Progenitor cell of endocrine pancreas (in vitro differentiated cells): ENCODE measurements around the gene PACSIN3. TPM values are rescaled to one million over a fixed set of nuclear protein-coding genes. Genes with fewer than 3 reads are reported as not detected.

ENCODE experiments used
- DNase-seq: peaks from one replicate; pipeline ENCODE4 v3.0.0; 2021; ENCODE audit warnings: low spot score; ENCODE audit not compliant: unreplicated experiment
- H3K27ac Mint-ChIP-seq: 2 replicates; pipeline ENCODE4 v1.8.0; 2021; ENCODE audit warnings: mild to moderate bottlenecking, moderate library complexity, mixed read lengths
- H3K27me3 Mint-ChIP-seq: 2 replicates; pipeline ENCODE4 v1.8.0; 2021; ENCODE audit warnings: mixed read lengths
- H3K36me3 Mint-ChIP-seq: 2 replicates; pipeline ENCODE4 v1.8.0; 2022; ENCODE audit warnings: mixed read lengths; ENCODE audit not compliant: insufficient read depth
- H3K4me1 Mint-ChIP-seq: 2 replicates; pipeline ENCODE4 v1.8.0; 2021; ENCODE audit warnings: low read depth, mixed read lengths
- H3K4me3 Mint-ChIP-seq: 2 replicates; pipeline ENCODE4 v1.8.0; 2021; ENCODE audit warnings: low read depth, mild to moderate bottlenecking, moderate library complexity, mixed read lengths
- H3K9me3 Mint-ChIP-seq: 2 replicates; pipeline ENCODE4 v1.8.0; 2021; ENCODE audit warnings: low read depth, mixed read lengths
- CTCF ChIP-seq: fragments of 200-600 bp; sonication (generic); IDR thresholded peaks from one replicate; pipeline ENCODE4 v1.5.0; 2021; ENCODE audit warnings: antibody characterized with exemption, mild to moderate bottlenecking; ENCODE audit not compliant: unreplicated experiment
- total RNA-seq: library from RNA; stranded (reverse); gene quantifications from 2 replicates; pipeline ENCODE4 v1.2.1, GENCODE V29; 2021

The PACSIN3 gene
- total RNA-seq, 1 donor from 2014 or later = 59.6 TPM

GRCh38 chr11:47180006-47180787 is 6.0 kb downstream of the PACSIN3 start:
- DNase-seq = no peak
- Mint-ChIP-seq H3K27ac (no peak overlapping the region), H3K36me3 (peaks cover 2% of the 10 kb centered on the region), H3K9me3 (no peaks in the 10 kb centered on the region), H3K4me3 (no peak overlapping the region), H3K27me3 (no peaks in the 10 kb centered on the region), H3K4me1 (peaks cover 24% of the 10 kb centered on the region)
- no peak for TF ChIP-seq CTCF

GRCh38 chr11:47179655-47179991 is 6.6 kb downstream of the PACSIN3 start:
- peaks cover 20% of the 10 kb centered on the region for H3K4me1 Mint-ChIP-seq
- H3K4me3 Mint-ChIP-seq = no peak overlapping the region
- H3K27me3 Mint-ChIP-seq = no peaks in the 10 kb centered on the region
- peak; percentile 33 for DNase-seq
- TF ChIP-seq CTCF = peak; percentile 66
- peaks cover 2% of the 10 kb centered on the region for H3K36me3 Mint-ChIP-seq
- no peaks in the 10 kb centered on the region for H3K9me3 Mint-ChIP-seq
- H3K27ac Mint-ChIP-seq = peak overlapping the region; percentile 16

GRCh38 chr11:47178737-47179654 is 7.2 kb downstream of the PACSIN3 start:
- TF ChIP-seq CTCF = no peak
- Mint-ChIP-seq H3K36me3 (peaks cover 2% of the 10 kb centered on the region), H3K9me3 (no peaks in the 10 kb centered on the region), H3K4me1 (peaks cover 17% of the 10 kb centered on the region), H3K27me3 (no peaks in the 10 kb centered on the region), H3K4me3 (no peak overlapping the region), H3K27ac (peak overlapping the region; percentile 16)
- DNase-seq = no peak

- peaks cover 17% of the 10 kb centered on the region for H3K4me1 Mint-ChIP-seq
- no peak for TF ChIP-seq CTCF
- no peak overlapping the region for H3K4me3 Mint-ChIP-seq
- H3K27me3 Mint-ChIP-seq = no peaks in the 10 kb centered on the region
- H3K9me3 Mint-ChIP-seq = no peaks in the 10 kb centered on the region
- H3K36me3 Mint-ChIP-seq = peaks cover 2% of the 10 kb centered on the region
- no peak for DNase-seq
- H3K27ac Mint-ChIP-seq = no peak overlapping the region
These were observed 7.9 kb downstream of the PACSIN3 start for GRCh38 chr11:47178316-47178715.

- Mint-ChIP-seq H3K4me1 (peaks cover 17% of the 10 kb centered on the region), H3K9me3 (no peaks in the 10 kb centered on the region), H3K27me3 (no peaks in the 10 kb centered on the region), H3K4me3 (peak overlapping the region; percentile 96), H3K36me3 (peaks cover 4% of the 10 kb centered on the region), H3K27ac (peak overlapping the region; percentile 100)
- DNase-seq = no peak
- TF ChIP-seq CTCF = no peak
These were observed 8.4 kb downstream of the PACSIN3 start for GRCh38 chr11:47177846-47178245.
